NCI-H345 treated with DMSO at 0.1 percent for 48 hours (cell line): Measurements from ENCODE around the gene GTF3C1.

Experiments used
- DNase-seq: peaks from one replicate; lab custom pipeline; 2025; ENCODE audit not compliant: unreplicated experiment; lab: John Stamatoyannopoulos, UW

Gene GTF3C1

DNA sequence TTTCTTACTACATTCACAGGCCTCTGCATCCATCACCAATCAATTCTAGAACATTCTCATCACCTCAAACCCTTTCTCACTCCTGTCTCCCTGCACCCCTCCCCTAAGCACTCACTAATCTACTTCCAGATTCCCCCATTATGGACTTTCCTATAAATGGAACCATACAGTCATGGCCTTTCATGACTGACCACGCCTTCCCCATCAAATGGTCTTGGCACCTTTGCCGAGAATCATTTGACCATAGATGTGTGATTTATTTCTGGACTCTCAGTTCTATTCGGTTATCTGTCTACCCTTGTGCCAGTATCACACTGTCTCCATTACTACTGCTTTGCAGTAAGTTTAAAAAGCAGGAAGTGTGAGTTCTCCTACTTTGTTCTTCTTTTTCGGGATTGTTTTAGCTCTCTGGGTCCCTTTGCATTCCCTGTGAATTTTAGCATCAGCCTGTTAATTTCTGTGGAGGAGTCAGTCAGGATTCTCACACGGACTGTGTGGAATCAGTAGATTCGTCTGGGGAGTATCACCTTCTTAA, 27.5 kb downstream of the GTF3C1 start:
- no peak for DNase-seq

DNA sequence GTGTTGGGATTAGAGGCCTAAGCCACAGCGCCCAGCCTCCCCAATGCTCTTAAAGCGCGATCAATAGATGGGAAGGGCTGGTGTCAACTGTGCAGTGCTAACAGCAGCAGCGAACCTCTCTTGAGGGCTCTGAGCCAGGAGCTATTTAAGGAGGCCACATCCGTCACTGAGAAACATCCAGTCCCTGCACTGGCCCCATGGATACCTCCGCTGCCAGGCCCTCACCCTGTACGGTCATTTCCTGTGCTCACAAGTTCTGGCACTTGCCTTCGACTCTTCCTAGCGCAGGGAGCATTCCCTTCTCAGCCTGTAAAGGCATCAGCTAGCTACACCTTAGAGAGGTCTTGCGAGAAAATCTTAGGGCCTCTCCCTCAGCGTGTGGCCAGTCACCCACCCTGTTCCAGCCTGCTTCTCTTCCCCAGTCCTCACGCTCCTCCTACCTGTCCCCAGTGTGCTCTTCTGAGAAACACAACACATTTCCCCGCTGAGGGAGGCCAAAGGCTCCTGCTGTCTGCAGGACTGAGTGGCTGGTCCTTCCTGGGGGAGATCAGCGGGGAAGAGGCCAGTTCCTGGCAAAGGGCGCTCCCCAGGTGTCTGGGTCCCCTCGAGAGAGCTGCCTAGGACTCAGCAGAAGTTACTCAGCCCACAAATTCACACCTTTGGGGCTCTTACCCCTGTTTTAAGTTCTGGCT, 28.6 kb downstream of the GTF3C1 start:
- DNase-seq, result no peak

DNA sequence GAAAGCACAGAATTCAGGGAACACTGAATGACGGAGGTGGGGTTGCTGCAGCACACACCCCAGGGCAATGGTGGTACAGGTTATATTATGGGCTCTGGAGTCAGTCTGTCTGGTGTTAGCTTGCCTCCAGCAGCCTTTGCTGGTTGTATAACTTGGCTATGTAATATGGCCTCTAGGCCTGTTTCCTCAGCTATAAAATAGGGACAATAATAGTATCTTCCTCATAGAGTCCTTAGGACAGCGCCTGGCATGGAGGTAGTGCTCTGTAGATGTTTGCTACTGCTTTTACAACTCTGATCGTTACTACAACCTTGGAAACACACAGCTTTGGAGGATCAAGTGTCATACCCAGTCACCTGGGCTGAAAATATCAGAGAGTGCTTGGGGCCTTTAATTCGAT, 31.5 kb downstream of the GTF3C1 start:
- no peak for DNase-seq

DNA sequence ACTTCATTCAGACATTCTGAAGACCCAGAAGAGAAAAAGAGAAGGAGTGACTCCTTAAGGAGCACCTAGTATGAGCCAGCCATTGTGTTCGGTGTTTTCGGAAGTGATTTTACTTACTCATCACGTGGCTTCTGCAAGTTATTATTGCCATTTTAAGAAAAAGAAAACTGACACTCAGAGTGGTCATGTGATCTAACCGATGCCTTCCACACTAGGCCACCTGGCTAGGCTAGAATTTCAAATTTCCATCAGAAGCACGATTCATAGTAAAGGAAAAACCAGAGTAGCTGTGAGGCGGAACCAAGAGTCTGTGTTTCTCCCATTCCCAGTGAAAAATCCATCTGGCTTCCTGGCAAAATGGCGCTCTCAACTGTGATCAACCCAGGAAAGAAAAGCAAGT, 32.0 kb downstream of the GTF3C1 start:
- DNase-seq, result no peak

DNA sequence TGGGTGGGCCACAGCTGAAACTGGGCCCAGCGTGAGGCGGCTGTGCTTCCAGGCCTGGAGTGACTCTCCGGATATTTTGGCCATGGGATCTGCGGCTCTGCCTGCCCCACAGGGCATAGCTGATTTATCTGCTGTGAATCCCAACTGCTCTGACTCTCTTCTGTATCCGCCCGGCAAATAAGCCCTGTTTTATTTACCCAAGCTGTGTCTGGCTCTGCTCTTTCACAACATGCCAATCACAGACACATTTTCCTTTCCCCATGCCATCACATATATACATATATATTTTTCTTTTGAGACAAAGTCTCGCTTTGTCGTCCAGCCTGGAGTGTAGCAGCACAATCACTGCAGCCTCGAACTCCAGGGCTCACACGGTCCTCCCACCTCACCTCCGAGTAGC, 33.3 kb downstream of the GTF3C1 start:
- no peak for DNase-seq

DNA sequence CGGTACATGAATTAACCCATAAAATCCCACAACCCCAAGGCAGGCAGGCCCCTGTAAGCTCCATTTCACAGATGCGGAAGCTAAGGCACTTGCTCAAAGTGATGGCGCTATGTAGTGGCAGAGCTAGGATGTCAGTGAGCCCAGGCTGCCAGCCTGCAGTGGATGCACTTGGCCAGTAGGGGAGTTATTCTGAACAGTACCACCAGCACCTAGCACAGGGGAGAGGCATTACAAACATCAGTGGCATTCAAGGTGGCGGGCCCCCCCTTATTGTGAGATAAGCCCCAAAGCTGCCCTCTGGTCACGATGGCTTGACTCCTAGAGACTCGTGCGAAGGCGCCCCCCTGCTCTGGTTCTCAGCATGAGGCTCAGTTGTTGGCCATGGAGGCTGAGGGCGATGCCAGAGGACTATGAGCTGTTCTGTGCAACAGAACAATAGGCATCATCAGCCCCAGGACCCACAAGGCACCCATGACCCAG, 33.8 kb downstream of the GTF3C1 start:
- no peak for DNase-seq

DNA sequence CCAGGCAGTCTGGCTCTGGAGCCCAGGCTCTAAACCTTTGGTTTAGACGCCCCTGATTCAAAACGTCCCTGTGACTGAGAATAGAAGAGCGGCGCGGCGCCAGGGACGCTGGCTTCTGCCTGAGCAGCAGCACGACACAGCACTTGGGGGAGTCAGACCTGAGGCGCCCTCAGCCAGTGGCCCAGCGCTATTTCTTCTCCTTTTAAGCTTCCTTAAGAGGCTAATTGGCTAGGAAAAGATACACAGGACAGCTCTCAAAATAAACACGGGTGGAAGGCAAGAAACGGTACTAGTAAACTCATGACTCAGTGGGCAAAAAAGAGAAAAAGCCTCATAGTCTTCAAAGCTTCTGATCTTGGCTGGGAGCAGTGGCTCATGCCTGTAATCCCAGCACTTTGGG, 34.9 kb downstream of the GTF3C1 start:
- no peak for DNase-seq

DNA sequence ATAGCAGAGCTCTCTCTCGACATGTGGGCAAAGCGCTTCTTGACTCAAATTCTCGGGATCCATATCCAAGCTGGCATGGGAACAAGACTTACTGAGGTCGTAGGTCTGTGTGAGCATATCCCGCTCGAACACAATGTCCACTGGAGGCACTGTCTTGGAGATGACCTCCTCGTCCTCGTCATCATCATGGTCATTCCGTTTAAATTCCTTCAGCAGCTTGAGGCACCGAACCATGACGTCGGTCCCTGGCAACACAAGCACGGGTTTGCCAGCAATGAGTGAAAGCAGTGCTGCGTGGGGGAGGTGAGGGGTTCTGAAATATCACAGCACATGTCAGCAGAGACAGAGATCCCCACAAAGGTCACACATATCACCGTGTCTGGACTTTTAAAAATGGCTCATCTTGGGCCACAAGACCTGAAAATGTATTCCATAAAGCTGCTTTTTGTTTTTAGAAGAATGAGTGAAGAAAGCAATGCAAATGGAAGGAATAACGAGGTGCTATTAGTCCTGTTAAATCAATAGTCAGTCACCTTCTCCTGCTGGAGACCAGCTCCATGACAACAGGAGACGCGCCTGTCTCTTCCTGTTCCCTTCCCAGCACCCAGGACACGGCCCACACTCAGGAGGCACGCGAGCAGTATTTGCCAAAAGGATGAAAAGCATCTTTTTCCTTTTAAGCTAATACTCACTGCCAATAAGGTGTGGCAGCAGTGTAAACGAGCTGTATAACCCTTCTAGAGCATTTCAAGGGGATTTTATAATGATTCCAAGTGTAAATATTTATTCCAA, 37.9 kb downstream of the GTF3C1 start:
- DNase-seq, result no peak

DNA sequence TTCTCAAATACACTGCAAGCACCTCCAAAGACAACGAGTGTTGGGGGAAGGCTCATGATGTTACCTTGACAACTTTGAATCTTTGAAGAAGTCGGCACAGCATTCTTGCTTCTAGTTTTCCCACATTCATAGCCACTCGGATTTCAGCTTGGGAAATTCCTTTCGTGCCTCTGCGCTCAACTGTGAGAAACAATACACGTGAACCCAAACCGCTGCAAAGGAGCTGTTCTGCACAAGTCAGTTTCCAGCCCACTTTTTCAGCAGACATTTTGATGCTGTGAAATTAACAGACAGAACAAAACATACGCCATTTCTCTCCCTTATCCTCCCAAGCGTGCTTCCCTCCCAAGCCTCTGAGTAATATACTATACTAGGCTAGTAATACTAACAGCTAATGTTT, 41.2 kb downstream of the GTF3C1 start:
- no peak for DNase-seq

DNA sequence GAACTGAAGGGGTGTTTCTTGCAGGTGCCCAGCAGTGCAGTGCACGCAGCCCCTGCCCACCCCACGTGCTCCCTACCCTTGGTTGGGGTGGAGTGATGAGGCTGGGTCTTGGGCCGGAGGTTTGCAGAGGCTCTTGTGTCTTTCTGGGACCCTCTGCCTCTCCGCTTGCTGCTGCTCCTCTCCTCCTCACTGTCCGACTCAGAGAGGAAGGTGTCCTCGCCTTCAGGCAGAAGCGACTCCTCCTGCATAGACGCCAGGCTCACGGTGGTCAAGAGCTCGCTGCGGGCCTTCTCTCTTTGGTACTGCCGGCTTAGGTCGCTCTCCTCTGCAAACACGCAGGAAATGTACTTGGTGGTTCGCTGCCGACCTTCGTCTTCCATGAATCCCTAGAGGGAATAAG, 42.9 kb downstream of the GTF3C1 start:
- DNase-seq, result no peak

DNA sequence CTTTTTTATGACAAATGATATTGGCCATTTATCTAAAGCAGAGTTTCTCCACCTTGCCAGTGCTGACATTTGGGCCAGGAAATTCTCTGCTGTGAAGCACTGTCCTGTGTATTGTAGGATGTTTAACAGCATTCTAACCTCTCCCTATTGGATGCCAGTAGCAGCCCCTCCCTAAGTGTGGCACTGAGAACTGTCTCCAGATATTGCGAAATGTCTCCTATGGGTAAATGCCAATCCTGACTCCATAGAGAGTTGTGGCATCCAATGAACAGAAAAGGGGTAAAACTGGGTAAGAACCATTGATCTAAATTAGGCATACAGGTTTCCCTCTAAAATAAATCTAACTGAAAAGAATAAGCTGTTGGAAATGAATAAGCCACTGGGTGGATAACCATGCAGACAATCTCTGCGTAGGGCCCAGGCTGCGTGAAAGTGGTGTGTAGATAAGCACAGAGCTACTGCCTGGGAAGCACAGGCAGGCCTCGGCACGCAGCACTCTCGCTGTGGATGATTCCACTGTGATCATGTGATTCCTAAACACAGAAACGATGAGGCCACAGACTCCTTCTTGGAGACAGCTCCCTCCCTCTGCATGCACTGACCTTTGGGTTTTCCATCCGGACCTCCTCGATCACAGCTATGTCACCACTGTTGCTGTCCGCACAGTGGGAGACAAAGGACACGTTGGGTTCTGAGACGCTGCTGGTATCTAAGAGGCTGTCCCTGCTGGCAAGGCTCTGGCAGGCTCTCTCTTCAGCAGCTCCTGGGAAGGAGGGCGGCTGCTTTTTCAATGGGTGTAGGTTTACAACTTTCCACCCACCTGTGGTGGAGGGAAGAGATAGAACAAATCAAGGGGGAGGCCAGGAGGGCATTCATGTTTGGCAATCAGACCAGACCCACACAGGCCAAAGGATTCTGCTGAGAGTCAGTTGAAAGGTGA, 44.1 kb downstream of the GTF3C1 start:
- no peak for DNase-seq

DNA sequence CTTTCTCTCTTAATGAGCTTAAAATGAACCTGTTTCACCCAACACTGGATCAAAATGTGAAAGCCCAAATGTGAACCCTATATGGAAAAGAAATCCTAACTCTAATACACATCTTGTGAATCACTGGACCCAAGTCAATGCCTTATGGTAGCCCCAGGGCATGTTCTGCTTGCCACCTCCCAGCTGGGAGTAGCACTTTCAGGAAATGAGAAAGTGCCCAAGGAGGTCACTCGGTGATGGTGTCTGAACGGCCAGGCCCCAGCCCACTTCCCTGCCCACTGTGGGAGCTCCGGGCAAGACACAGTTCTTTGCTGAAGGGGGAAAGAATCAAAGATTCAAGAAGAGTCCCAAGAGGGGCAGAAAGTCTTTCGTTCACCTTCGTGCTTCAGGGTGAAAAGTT, 46.1 kb downstream of the GTF3C1 start:
- DNase-seq, result no peak

DNA sequence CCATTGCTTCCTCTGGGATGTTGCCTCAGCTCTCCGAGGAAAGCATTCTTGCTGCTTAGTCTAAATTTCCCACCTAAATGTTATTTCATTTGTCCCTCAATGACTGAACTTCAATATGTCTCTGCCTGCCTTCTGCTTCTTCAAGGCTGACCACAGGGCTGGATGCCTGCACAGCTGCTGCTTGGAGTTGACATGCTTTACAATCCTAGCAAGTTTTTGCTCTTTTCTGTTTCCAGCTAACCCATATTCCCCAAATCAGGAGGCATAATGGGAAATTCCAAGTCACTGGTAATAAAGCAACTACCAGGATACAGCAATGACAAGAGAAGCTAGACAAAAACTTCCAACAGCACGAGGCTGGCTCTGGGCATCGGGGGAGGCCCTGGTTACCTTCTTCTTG, 48.9 kb downstream of the GTF3C1 start:
- no peak for DNase-seq

DNA sequence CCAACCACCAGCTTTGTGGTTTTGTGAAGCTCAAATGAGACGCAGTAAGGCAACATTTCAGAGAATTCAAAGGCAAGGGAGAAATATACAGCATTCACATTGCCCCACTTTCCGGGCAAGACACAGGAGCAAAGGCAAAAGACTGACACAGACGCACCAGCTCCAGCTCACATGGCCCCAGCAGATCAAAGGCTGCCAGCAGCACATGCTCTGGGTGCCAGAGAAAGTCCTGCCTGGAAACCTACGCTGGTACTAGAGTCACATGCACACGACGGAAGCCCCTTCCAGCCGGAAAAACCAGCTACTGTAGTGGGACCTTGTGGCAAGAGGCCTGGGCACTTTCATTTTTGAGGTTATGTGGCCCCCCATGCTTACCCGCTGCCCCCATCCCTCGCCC, 50.1 kb downstream of the GTF3C1 start:
- no peak for DNase-seq

DNA sequence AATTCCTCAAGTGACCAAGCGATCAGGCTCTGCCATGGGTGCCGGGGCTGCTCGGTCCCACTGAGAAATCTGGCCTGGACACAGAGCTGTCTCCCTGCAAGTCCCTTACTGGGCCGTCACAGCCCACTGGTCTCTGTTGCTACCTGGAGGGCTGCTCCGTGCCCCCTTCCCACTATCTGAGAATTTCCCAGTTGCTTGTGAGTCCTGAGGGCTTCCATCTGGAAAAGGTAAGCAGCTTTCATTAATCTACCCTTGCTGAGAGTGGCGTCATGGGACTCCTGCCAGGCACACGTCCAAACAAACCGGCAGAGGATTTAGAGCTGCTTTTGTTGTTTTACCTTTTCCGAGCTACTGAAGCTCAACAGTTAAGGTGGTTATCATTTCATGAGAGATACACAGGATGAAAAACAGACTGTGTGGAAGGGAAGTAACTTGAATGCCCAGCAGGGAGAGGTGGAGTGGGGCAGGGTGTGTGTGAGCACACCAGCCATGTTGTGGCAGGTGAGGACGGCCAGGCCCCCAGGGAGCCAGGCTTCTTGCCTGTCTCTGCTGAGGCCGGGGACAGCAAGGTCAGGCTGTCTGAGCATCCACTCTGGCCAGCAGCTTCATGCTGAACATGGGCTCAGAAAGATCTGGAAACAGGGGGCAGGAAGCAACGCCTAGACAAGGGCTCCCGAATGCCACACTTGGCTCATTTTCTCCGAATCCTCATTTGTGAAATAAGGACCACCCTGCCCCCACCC, 50.6 kb downstream of the GTF3C1 start:
- DNase-seq, result no peak

DNA sequence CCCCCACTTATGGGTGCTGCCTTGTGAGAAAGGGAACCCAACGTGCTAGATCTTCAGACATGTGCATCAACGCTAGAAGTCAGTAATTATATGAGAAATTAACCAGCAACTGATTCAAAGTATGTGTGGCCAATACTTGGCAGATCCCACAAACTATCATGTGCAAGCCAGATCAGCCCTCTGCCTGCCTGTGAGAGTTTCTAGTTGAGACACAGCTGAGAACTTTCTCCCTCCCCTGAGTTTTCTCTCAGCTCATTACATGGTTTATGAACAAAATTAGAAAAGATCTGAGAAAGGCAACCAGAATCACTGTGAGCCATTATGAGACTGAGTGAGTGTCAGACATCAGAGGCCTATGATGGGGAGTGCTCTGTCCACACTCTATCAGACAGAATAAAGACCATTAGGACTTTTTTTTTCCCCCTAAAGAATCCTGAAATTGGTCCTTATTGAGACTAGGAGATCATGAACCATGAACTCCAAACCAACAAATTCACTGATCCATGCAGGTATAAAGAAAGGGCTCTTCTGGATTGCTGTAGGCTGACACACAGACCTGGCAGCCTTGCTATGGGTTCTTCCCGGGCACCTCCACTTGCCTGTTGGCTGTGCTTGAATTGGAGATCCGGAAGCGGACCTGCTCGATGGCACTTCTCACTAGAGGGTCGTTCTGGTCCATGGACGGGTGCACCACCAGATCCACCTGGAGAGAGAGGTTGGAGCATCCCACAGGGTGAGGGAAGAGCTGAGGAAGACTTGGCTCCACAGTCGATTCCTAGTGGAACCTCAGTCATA, 51.5 kb downstream of the GTF3C1 start:
- DNase-seq, result no peak

DNA sequence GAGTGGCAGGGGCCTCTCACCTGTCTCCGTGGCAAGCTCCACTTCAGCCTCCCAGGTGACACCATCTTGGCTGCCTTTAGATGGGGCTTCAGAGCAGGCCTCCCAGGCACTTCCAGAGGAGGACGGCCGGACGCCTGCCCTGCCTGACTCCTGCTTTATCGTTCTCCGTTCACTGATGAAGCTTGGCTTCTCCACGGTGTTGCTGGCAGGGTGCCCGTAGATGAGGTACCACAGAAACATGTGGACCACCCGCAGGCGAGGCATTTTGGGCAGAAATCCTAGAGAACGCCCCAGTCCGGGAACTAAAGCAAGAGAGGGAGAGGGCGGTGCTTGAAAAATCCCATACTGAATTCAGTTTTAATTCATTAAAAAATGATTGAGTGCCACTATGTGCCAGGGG, 54.5 kb downstream of the GTF3C1 start:
- no peak for DNase-seq

DNA sequence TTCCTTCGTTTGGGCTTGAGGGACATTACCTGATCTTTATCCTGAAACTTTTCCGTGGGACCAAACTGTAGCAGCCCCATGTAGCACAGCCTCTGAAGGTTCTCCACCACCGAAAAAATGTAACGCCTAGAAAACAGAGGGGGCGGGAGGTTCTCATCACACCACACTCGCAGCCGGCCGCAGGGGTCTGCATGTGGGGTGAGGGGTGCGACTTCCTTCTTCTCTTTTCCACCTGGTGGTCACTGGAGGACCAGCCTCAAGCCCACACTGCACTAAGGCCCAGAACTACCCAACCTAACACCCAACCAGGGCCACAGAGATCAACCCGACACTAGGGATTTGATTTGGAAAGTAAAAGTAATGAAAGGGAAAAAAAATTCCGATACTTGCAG, 57.1 kb downstream of the GTF3C1 start:
- no peak for DNase-seq

DNA sequence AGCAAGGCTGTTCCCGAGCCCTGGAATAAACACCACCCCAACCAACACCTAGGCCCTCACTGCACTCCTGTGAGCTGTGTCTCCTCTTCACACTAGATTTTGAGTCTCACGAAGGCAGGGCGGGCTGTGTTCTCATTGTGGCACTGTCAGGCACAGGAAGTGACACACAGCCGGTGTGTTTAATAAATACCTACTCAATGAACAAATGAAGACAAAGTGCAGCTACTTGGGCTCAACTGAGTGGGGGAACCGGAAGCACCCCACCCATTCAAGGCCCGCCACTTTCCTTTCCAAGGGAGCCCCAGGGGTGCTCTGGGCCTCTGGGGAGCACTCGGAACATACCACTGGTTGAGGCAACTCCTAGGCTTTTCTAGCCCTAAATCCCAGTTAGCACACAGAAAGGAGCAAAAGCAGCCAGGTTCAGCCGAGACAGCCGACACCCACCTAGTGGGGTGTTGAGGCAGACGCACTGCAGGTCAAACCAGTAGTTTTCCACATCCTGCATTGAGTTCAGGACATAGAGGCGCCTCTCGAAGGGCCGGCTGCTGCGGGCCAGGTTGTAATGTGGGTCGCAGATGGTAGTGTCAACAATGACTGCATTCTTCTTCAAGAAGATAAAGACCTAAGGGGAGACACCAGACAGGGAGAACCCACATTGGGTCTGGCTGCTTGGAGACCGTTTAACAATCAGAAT, 57.7 kb downstream of the GTF3C1 start:
- no peak for DNase-seq
